GM19468 (cell line): ENCODE measurements around the gene PDIA2.
"Not testable (repeated sequence)": the region's sequence is repeated elsewhere in the genome, so short reads cannot be mapped to it uniquely, and the experiment has no call there.

Experiments used
- ATAC-seq: cut with Tn5 transposase; IDR thresholded peaks from one replicate; pipeline ENCODE4 v1.9.1; 2021; ENCODE audit warnings: mild to moderate bottlenecking, moderate library complexity, moderate number of reproducible peaks; ENCODE audit not compliant: unreplicated experiment; ENCODE audit errors: extremely low read depth

Gene PDIA2

DNA sequence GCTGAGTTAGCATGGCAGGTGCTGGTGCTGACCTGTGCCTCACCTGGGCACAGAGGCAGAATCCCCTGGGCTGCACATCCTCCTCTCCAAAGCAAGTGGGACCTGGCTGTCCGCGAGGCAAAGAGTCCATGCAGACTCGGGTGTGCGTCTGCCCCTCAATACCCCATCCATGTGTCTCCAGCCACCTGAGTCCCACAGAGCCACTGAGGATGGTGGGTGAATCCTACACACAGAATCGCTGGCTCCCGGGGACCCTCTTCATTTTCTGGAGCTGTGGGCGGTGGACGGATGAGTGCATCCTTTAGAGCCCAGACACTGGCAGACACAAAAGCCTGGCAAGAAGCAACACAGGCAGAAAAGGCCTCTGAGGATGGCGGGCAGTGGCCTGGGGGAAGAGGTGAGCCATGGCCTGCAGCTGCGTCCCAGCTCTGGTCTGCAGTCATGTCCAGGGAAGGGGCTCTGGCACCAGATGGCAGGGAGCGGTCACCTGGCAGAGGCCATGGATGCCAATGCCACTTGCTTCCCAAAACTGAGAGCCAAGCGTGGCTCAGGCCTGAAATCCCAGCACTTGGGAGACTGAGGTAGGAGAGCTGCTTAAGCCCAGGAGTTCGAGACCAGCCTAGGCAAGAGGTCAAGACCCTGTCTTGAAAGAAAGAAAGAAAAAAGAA lies 39.6 kb downstream of the PDIA2 start:
- no peak for ATAC-seq

DNA sequence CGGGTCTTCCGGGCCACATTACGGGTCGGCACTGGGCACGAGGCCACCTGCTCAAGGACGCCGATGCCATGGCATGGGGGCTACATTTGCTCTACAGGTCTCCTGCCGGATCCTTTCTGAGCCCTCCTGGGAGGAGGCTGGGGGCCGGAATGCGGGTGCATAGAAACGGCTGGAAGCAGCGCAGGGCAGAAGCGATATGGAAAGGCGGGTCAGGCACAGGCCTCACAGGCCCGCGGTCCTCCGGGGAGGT lies 41.2 kb downstream of the PDIA2 start:
- ATAC-seq: no peak

DNA sequence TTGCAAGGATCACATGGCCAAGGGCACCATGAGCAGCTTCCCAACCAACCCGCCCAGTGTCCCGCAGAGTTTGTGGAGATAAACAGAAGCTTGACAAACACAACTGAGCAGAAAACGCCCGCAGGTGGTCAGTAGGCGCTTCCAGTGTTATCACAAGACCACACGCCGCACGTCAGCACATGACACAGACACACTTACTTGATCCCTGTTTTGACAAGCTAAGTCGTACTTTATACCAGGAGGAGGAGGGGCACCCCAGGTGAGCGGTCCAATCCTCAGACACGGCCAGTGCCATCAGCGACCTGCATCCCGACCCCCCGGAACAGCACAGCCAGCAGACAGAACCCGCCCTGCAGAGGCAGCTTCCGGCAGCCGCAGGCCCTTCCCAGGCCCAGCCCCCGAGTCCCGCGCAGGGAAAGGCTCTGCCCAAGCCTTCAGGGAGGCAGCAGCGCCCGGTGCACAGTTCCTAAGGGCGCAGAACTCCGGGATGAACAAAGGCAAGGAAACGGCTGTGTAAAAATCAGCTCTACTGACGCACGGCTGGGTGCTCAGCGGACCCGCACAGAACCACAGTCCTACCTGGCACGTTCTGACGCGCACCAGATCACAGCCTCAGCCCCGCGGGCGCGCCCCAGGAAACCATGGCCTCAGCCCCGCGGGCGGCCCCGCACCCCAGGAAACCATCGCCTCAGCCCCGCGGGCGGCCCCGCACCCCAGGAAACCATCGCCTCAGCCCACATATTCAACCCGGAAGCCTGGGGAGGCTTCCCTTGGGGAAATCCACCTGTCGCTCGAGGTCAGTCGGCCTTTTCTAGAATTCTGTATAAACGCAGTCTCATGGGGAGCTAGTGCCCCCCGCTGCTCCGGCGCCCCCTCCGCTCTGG lies 41.7 kb downstream of the PDIA2 start:
- ATAC-seq: no peak

DNA sequence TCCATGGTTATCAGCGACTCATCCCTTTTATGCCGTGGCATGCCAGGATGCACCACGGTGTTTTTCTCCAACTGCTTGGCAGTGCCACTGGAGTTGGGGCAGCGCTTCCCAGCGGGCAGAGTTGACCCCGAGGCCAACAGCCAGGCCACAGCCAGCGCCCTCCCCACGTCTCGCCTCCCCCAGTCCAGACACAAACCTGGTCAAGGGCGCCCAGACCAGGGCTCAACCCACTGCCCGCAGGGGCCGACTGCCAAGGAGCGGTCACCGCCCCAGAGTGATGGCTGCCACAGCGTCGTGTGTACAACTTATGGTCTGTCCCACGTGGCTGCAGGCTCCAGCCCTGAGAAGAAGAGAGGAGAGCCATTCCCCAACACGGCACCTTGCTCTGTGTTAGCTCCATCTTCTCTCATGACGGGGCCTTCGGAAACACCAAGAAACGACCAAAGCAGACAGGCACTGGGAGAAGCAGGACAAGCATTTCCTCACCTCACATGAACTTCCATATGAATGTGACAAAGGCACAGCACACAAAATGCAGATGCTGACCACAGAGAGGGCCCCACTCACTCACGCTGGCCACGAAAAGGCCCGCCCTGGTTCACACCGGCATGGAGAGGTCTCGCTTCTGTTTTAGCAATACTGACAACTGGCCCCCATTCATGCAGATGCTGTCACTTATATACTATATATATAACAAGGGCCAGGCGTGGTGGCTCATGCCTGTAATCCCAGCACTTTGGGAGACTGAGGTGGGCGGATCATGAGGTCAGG lies 42.6 kb downstream of the PDIA2 start:
- ATAC-seq: no peak

DNA sequence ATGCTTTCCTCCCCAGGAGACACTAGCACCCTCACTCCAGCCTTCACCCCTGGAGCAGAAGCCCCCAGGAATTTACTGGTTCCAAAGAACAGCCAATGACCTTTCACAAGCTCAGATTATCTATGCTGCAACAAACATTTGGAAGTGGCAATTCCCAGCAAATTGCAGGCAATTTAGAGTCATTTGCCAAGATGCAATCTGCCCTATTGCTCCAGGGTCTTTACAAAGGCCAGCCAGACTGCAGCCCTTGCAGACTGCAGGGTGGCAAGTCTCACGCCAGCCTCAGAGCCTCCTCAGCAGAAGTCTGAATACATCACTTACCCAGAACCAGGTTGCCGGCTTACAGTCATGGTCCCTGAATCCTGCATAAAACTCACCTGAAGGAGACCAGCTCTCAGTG lies 47.8 kb downstream of the PDIA2 start:
- ATAC-seq: no peak

GRCh38 chr16:331181-331814 lies 48.3 kb downstream of the PDIA2 start:
- not testable (repeated sequence) for ATAC-seq

DNA sequence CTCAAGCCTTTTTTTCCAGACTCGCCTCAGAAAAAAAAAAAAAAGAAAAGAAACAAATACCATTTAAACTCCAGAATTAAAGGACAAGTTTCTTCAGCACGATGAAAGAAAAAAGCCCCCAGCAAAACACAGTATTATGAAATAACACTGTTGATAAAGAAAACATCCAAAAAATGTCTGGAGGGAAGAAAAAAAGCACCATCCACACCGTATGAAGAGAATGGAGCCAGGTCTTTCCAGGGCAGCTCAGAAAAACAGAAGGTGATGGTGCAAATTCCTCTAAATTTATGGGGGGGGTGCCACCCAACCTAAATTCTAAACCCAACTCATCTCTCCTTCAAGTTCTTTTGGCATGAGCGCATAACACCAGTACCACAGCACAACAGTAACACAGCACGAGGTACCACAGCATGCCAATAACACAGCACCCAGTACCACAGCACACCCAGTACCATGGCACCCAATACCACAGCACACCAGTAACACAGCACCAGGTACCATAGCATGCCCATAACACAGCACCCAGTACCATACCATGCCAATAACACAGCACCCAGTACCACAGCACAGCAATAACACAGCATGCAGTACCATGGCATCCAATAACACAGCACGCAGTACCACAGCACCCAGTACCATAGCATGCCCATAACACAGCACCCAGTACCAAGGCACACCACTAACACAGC lies 50.6 kb downstream of the PDIA2 start:
- ATAC-seq: no peak

DNA sequence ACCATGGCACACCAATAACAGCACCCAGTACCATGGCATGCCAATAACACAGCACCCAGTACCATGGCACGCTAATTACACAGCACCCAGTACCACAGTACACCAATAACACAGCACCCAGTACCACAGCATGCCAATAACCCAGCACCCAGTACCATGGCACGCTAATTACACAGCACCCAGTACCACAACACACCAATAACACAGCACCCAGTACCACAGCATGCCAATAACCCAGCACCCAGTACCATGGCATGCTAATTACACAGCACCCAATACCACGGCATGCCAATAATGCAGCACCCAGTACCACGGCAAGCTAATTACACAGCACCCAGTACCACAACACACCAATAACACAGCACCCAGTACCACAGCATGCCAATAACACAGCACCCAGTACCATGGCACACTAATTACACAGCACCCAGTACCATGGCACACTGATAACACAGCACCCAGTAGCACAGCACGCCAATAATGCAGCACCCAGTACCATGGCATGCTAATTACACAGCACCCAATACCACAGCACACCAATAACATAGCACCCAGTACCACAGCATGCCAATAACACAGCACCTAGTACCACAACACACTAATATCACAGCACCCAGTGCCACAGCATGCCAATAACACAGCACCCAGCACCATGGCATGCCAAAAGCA lies 51.3 kb downstream of the PDIA2 start:
- not testable (repeated sequence) for ATAC-seq

DNA sequence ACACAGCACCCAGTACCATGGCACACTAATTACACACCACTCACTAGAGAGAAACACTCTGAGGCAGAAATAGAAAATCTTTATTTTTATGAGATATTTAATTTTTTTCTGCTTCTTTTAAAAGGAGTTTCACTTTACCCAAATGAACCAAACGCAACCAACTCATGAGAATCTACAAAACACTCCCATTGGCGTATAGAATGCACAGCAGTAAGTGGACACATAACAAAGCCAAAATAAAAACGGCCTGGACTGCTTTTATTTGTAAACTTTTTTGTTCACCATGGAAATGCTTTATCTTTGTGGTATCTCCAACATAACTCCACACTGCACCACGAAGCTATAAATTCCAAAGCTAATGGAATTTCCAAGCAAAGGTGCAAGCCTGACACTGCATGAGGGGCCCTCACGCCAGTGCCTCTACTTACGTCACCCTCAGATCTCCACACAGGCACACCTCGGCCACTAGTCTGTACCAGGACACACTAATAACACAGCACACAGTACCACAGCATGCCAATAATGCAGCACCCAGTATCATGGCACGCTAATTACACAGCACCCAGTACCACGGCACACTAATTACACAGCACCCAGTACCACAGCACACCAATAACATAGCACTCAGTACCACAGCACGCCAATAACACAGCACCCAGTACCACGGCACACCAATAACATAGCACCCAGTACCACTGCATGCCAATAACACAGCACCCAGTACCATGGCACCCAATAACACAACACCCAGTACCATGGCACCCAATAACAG lies 52.1 kb downstream of the PDIA2 start:
- not testable (repeated sequence) for ATAC-seq

DNA sequence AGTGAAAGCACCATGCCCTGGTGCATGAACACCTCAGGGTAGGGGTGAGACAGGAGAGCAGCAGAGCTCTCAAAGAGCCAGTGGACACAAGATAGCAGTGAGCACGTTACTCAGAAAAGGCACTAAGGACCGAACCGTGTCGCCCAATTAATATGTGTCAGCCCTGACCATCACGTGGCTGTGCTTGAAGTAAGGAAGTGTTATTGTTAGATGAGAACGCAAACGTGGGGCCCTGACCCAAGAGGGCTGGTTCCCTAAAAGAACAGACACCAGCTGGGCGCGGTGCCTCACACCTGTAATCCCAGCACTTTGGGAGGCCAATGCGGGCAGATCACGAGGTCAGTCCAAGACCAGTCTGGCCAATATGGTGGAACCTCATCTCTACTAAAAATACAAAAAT lies 53.3 kb downstream of the PDIA2 start:
- ATAC-seq: no peak
